ENCODE results near the gene EXOC6. TPM values are rescaled to one million over a fixed set of nuclear protein-coding genes. Genes with fewer than 3 reads are reported as not detected.
"Not testable (repeated sequence)": the region's sequence is repeated elsewhere in the genome, so short reads cannot be mapped to it uniquely, and the experiment has no call there.

Gene EXOC6
- total and polyA plus RNA-seq, 3 experiments from 2014 or later = 7.3 to 10.9 (median 10.6) TPM

DNA sequence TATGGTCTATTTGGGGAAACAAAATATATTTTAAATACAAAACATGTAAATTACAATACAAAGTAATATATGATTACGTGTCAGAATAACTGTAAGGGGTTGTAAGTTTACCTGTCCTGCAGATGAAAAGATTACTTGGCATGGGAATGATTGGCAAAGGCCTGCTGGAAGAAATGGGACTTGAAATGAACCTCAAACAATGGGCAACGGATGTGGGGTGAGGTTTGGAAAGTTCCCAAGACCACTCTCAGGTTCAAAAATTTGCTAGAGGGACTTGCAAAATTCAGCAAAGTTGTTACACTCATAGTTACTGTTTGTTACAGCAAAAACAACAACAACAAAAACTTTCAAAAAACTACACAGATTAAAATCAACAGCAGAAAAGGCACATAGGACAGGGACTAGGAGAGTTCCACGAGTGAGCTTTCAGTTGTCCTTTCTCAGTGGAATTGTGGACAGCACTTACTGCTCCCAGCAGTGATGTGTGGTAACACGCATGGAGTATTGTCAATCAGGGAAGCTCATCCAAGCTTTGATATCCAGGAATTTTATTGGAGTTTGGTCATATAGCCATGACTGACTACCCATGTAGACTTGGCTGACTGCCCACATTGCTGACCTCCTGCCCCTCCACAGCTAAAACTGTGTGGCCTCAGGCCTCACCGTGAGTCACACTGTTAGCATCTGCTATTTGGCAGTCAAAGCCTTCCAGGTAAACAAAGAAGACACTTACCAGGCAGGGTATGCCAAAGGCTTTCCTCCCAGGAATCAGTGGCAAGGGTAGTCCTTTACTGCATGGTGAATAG, 43.8 kb downstream of the EXOC6 start:
- POLR2A ChIA-PET = no interaction called here
- Histone ChIP-seq H3K4me1 (ENCODE audit: insufficient read depth, low read length) (no peaks in the 10 kb centered on the region), H3K27ac (ENCODE audit: low read depth, low read length) (no peak overlapping the region), H3K4me3 (ENCODE audit: low read length) (no peak overlapping the region), H3K36me3 (ENCODE audit: insufficient read depth, low read length) (no peaks in the 10 kb centered on the region), H3K27me3 (ENCODE audit: insufficient read depth, low read length, poor library complexity, severe bottlenecking) (no peaks in the 10 kb centered on the region), H3K9me3 (ENCODE audit: low read length) (no peaks in the 10 kb centered on the region)
- H3K4me1 Mint-ChIP-seq = peaks cover 2 to 21% (median 6%) of the 10 kb centered on the region in 3 donors
- no peaks in the 10 kb centered on the region for H3K27me3 Mint-ChIP-seq
- no peak overlapping the region for H3K4me3 Mint-ChIP-seq
- H3K36me3 Mint-ChIP-seq = peaks cover 0 to 6% (median 0%) of the 10 kb centered on the region in 3 donors
- CTCF ChIA-PET = interaction anchor here (1.2 kb wide), 1 partner anchor 23 kb away, joined by 3 read pairs; no protein-coding TSS in a partner anchor
- peak overlapping the region in 1 of 8 donors; percentile 60 for H3K27ac Mint-ChIP-seq
- no peak for DNase-seq
- H3K9me3 Mint-ChIP-seq = no peaks in the 10 kb centered on the region

- Mint-ChIP-seq H3K27me3 (no peaks in the 10 kb centered on the region), H3K36me3 (peaks cover 0 to 11% (median 0%) of the 10 kb centered on the region in 3 donors), H3K9me3 (no peaks in the 10 kb centered on the region), H3K4me1 (peaks cover 2 to 21% (median 6%) of the 10 kb centered on the region in 3 donors), H3K27ac (peak overlapping the region in 2 of 8 donors; percentile 10 to 60), H3K4me3 (no peak overlapping the region)
- no peak for DNase-seq
- Histone ChIP-seq H3K4me1 (ENCODE audit: insufficient read depth, low read length) (no peaks in the 10 kb centered on the region), H3K4me3 (ENCODE audit: low read length) (no peak overlapping the region), H3K36me3 (ENCODE audit: insufficient read depth, low read length) (no peaks in the 10 kb centered on the region), H3K27me3 (ENCODE audit: insufficient read depth, low read length, poor library complexity, severe bottlenecking) (no peaks in the 10 kb centered on the region), H3K27ac (ENCODE audit: low read depth, low read length) (no peak overlapping the region), H3K9me3 (ENCODE audit: low read length) (no peaks in the 10 kb centered on the region)
- CTCF ChIA-PET = interaction anchor here (1.2 kb wide), 1 partner anchor 23 kb away, joined by 3 read pairs; no protein-coding TSS in a partner anchor
- POLR2A ChIA-PET = no interaction called here
Observed at GRCh38 chr10:92892691-92893054, 44.4 kb downstream of the EXOC6 start.

DNA sequence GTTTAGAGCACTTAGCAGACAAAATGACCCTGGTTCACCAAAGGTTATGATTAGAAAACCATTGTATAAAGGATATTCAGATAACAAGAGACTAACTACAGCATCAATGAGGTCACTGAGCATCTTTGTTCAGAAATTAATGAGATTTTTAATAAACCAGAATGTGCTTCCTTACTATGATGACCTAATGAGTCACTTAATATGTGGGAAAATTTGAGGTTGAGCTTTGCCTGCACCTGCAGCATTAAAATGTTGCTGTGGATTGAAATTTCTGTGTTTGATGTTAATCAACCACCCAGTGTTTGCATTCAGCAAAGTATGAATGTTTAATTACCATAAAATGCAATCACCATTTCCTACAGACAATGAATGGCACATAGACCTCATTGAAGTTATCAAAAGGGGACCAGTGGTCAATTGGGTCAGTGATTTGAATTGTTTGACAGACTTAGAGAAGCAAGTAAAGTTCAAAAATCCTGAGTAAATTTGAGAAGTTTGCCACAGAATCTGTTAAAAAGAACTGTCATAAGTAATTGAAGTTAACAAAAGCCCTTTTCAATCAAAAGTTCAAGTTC, 45.8 kb downstream of the EXOC6 start:
- no peak overlapping the region for H3K27ac ChIP-seq (ENCODE audit: low read depth, low read length)
- Mint-ChIP-seq H3K36me3 (peaks cover 0 to 20% (median 0%) of the 10 kb centered on the region in 3 donors), H3K27me3 (no peaks in the 10 kb centered on the region), H3K4me1 (peaks cover 2 to 21% (median 6%) of the 10 kb centered on the region in 3 donors), H3K27ac (peak overlapping the region in 3 of 8 donors; percentile 1 to 19 (median 8)), H3K4me3 (no peak overlapping the region), H3K9me3 (no peaks in the 10 kb centered on the region)
- no peak for DNase-seq
- no peaks in the 10 kb centered on the region for H3K9me3 ChIP-seq (ENCODE audit: low read length)
- H3K4me3 ChIP-seq (ENCODE audit: low read length) = no peak overlapping the region
- no peaks in the 10 kb centered on the region for H3K4me1 ChIP-seq (ENCODE audit: insufficient read depth, low read length)
- ChIA-PET CTCF (interaction anchor here (1.1 kb wide), 1 partner anchor 9 kb away, joined by 5 read pairs; no protein-coding TSS in a partner anchor), POLR2A (no interaction called here)
- no peaks in the 10 kb centered on the region for H3K27me3 ChIP-seq (ENCODE audit: insufficient read depth, low read length, poor library complexity, severe bottlenecking)
- H3K36me3 ChIP-seq (ENCODE audit: insufficient read depth, low read length) = no peaks in the 10 kb centered on the region

- POLR2A ChIA-PET = no interaction called here
- no peak overlapping the region for H3K27ac ChIP-seq (ENCODE audit: low read depth, low read length)
- H3K4me3 ChIP-seq (ENCODE audit: low read length) = no peak overlapping the region
- no peak for DNase-seq
- H3K4me1 ChIP-seq (ENCODE audit: insufficient read depth, low read length) = peaks cover 15% of the 10 kb centered on the region
- CTCF ChIA-PET = interaction anchor here (0.9 kb wide), 1 partner anchor 13 kb away, joined by 3 read pairs; no protein-coding TSS in a partner anchor
- peaks cover 20 to 37% (median 27%) of the 10 kb centered on the region in 3 donors for H3K4me1 Mint-ChIP-seq
- H3K4me3 Mint-ChIP-seq = no peak overlapping the region
- no peaks in the 10 kb centered on the region for H3K9me3 ChIP-seq (ENCODE audit: low read length)
- peaks cover 0 to 4% of the 10 kb centered on the region in 2 donors for H3K27me3 Mint-ChIP-seq
- H3K27me3 ChIP-seq (ENCODE audit: insufficient read depth, low read length, poor library complexity, severe bottlenecking) = no peaks in the 10 kb centered on the region
- peaks cover 0 to 2% (median 0%) of the 10 kb centered on the region in 5 donors for H3K9me3 Mint-ChIP-seq
- peaks cover 0 to 20% (median 2%) of the 10 kb centered on the region in 3 donors for H3K36me3 Mint-ChIP-seq
- H3K27ac Mint-ChIP-seq = no peak overlapping the region
- no peaks in the 10 kb centered on the region for H3K36me3 ChIP-seq (ENCODE audit: insufficient read depth, low read length)
Observed at GRCh38 chr10:92897916-92898315, 49.6 kb downstream of the EXOC6 start.

DNA sequence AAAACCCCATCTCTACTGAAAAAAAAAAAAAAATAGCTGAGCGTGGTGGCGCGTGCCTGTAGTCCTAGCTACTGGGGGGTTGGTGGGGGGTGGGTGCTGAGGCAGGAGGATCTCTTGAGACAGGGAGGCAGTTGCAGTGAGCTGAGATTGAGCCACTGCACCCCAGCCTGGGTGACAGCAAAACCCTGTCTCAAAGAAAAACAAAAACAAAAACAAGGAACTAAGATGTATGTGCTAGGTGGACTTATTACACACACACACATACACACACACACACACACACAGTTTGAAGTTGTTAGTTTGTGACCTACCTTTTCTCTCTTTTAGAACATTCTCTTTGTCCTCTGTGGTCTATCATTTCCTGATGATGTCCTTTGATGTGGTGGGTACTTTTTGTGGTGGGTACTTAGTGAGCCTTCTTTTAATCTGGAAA, 53.5 kb downstream of the EXOC6 start:
- H3K27ac Mint-ChIP-seq = peak overlapping the region; percentile 47 to 94 (median 86)
- peaks cover 0 to 4% of the 10 kb centered on the region in 2 donors for H3K27me3 Mint-ChIP-seq
- H3K4me1 ChIP-seq (ENCODE audit: insufficient read depth, low read length) = peaks cover 15% of the 10 kb centered on the region

GRCh38 chr10:92903633-92904032, 55.3 kb downstream of the EXOC6 start:
- Histone ChIP-seq H3K36me3 (ENCODE audit: insufficient read depth, low read length) (no peaks in the 10 kb centered on the region), H3K4me3 (ENCODE audit: low read length) (no peak overlapping the region), H3K27ac (ENCODE audit: low read depth, low read length) (no peak overlapping the region), H3K4me1 (ENCODE audit: insufficient read depth, low read length) (peaks cover 15% of the 10 kb centered on the region), H3K9me3 (ENCODE audit: low read length) (no peaks in the 10 kb centered on the region), H3K27me3 (ENCODE audit: insufficient read depth, low read length, poor library complexity, severe bottlenecking) (no peaks in the 10 kb centered on the region)
- Mint-ChIP-seq H3K36me3 (peaks cover 13 to 19% (median 16%) of the 10 kb centered on the region in 3 donors), H3K27me3 (peaks cover 0 to 4% of the 10 kb centered on the region in 2 donors), H3K9me3 (peaks cover 0 to 2% (median 0%) of the 10 kb centered on the region in 5 donors), H3K4me3 (no peak overlapping the region), H3K4me1 (peaks cover 16 to 26% (median 18%) of the 10 kb centered on the region in 3 donors), H3K27ac (no peak overlapping the region)
- POLR2A ChIA-PET = no interaction called here
- CTCF ChIA-PET = no interaction called here
- DNase-seq = no peak

More for the DNA sequence above, 53.5 kb downstream of the EXOC6 start:
- H3K4me3 ChIP-seq (ENCODE audit: low read length) = no peak overlapping the region
- no peaks in the 10 kb centered on the region for H3K9me3 ChIP-seq (ENCODE audit: low read length)
- ChIA-PET POLR2A (interaction anchor here (0.6 to 1.0 kb wide), 4 partner anchors 54 to 213 kb away, joined by 3 to 8 read pairs (median 4); no protein-coding TSS in a partner anchor), CTCF (interaction anchor here (0.8 to 1.5 kb wide), 3 partner anchors 10 to 63 kb away, joined by 3 to 5 read pairs (median 3); no protein-coding TSS in a partner anchor)
- no peaks in the 10 kb centered on the region for H3K36me3 ChIP-seq (ENCODE audit: insufficient read depth, low read length)
- Mint-ChIP-seq H3K9me3 (peaks cover 0 to 2% (median 0%) of the 10 kb centered on the region in 5 donors), H3K4me3 (peak overlapping the region; percentile 78 to 93 (median 83)), H3K36me3 (peaks cover 7 to 22% (median 13%) of the 10 kb centered on the region in 3 donors), H3K4me1 (peaks cover 16 to 26% (median 18%) of the 10 kb centered on the region in 3 donors)
- DNase-seq = peak; percentile 7 to 79 (median 57)
- no peaks in the 10 kb centered on the region for H3K27me3 ChIP-seq (ENCODE audit: insufficient read depth, low read length, poor library complexity, severe bottlenecking)
- no peak overlapping the region for H3K27ac ChIP-seq (ENCODE audit: low read depth, low read length)

- no peak overlapping the region for H3K4me3 Mint-ChIP-seq
- Histone ChIP-seq H3K27me3 (ENCODE audit: insufficient read depth, low read length, poor library complexity, severe bottlenecking) (no peaks in the 10 kb centered on the region), H3K27ac (ENCODE audit: low read depth, low read length) (no peak overlapping the region), H3K9me3 (ENCODE audit: low read length) (no peaks in the 10 kb centered on the region), H3K4me3 (ENCODE audit: low read length) (no peak overlapping the region), H3K36me3 (ENCODE audit: insufficient read depth, low read length) (no peaks in the 10 kb centered on the region), H3K4me1 (ENCODE audit: insufficient read depth, low read length) (peaks cover 5% of the 10 kb centered on the region)
- H3K27ac Mint-ChIP-seq = peak overlapping the region in 3 of 8 donors; percentile 7 to 18 (median 17)
- H3K4me1 Mint-ChIP-seq = peaks cover 5 to 12% (median 6%) of the 10 kb centered on the region in 3 donors
- peaks cover 12 to 21% (median 19%) of the 10 kb centered on the region in 3 donors for H3K36me3 Mint-ChIP-seq
- H3K9me3 Mint-ChIP-seq = no peaks in the 10 kb centered on the region
- POLR2A ChIA-PET = no interaction called here
- no peaks in the 10 kb centered on the region for H3K27me3 Mint-ChIP-seq
- CTCF ChIA-PET = no interaction called here
- DNase-seq = no peak
Observed at GRCh38 chr10:92907280-92907679, 59.0 kb downstream of the EXOC6 start.

- H3K9me3 Mint-ChIP-seq; POLR2A ChIA-PET; DNase-seq; H3K4me3 ChIP-seq (ENCODE audit: low read length); H3K27me3 Mint-ChIP-seq; H3K27ac ChIP-seq (ENCODE audit: low read depth, low read length); H3K9me3 ChIP-seq (ENCODE audit: low read length); H3K4me3 Mint-ChIP-seq; H3K27me3 ChIP-seq (ENCODE audit: insufficient read depth, low read length, poor library complexity, severe bottlenecking); H3K36me3 ChIP-seq (ENCODE audit: insufficient read depth, low read length); H3K4me1 ChIP-seq (ENCODE audit: insufficient read depth, low read length); H3K4me1 Mint-ChIP-seq: not testable (repeated sequence)
- Mint-ChIP-seq H3K36me3 (peaks cover 0 to 20% (median 4%) of the 10 kb centered on the region in 3 donors), H3K27ac (peak overlapping the region in 1 of 8 donors; percentile 13)
- CTCF ChIA-PET = interaction anchor here (1.1 kb wide), 1 partner anchor 27 kb away, joined by 4 read pairs; no protein-coding TSS in a partner anchor
Observed at GRCh38 chr10:92912631-92913030, 64.3 kb downstream of the EXOC6 start.
